Measurements from ENCODE around the gene BRAT1. TPM values are rescaled to one million over a fixed set of nuclear protein-coding genes. Genes with fewer than 3 reads are reported as not detected.

The BRAT1 gene
- total RNA-seq, 1 donor from 2014 or later, result 19.2 TPM

- no peak for DNase-seq (ENCODE audit: low read depth, low spot score)
Measured at GRCh38 chr7:2525658-2526630, 29.4 kb downstream of the BRAT1 start.

GRCh38 chr7:2524808-2525657 lies 30.3 kb downstream of the BRAT1 start:
- no peak for DNase-seq (ENCODE audit: low read depth, low spot score)

- peak; percentile 48 for DNase-seq (ENCODE audit: low read depth, low spot score)
Measured at GRCh38 chr7:2523941-2524807, 31.1 kb downstream of the BRAT1 start.

- no peak for DNase-seq (ENCODE audit: low read depth, low spot score)
Measured at GRCh38 chr7:2523461-2523936, 31.8 kb downstream of the BRAT1 start.

- DNase-seq (ENCODE audit: low read depth, low spot score), result no peak
Measured at GRCh38 chr7:2522780-2523433, 32.4 kb downstream of the BRAT1 start.

- no peak for DNase-seq (ENCODE audit: low read depth, low spot score)
Measured at GRCh38 chr7:2521952-2522591, 33.3 kb downstream of the BRAT1 start.

GRCh38 chr7:2521341-2521745 lies 34.0 kb downstream of the BRAT1 start:
- DNase-seq (ENCODE audit: low read depth, low spot score), result no peak

GRCh38 chr7:2520761-2521290 lies 34.5 kb downstream of the BRAT1 start:
- no peak for DNase-seq (ENCODE audit: low read depth, low spot score)

- DNase-seq (ENCODE audit: low read depth, low spot score), result no peak
Measured at GRCh38 chr7:2520131-2520760, 35.1 kb downstream of the BRAT1 start.

GRCh38 chr7:2519119-2519930 lies 36.0 kb downstream of the BRAT1 start, which contains the start of gene LFNG:
Gene LFNG (plus strand): TSS chr7:2519774. CDS start chr7:2519862, 88 bp downstream.
- peak; percentile 53 for DNase-seq (ENCODE audit: low read depth, low spot score)

GRCh38 chr7:2518737-2519118 lies 36.6 kb downstream of the BRAT1 start:
- no peak for DNase-seq (ENCODE audit: low read depth, low spot score)

GRCh38 chr7:2517678-2518507 lies 37.4 kb downstream of the BRAT1 start:
- DNase-seq (ENCODE audit: low read depth, low spot score), result no peak

GRCh38 chr7:2517026-2517425 lies 38.3 kb downstream of the BRAT1 start:
- DNase-seq (ENCODE audit: low read depth, low spot score), result no peak

GRCh38 chr7:2516194-2516555 lies 39.1 kb downstream of the BRAT1 start:
- no peak for DNase-seq (ENCODE audit: low read depth, low spot score)

- DNase-seq (ENCODE audit: low read depth, low spot score), result no peak
Measured at GRCh38 chr7:2515424-2516193, 39.7 kb downstream of the BRAT1 start.

- DNase-seq (ENCODE audit: low read depth, low spot score), result no peak
Measured at GRCh38 chr7:2514473-2515423, 40.6 kb downstream of the BRAT1 start.
